AG04449 (cell line): ENCODE results near the gene JCAD.

ENCODE experiments used
- CTCF ChIA-PET: fragments of 350-600 bp; formaldehyde crosslinking; extraction: SDS; loops from one replicate; lab custom pipeline; 2021; ENCODE audit warnings: antibody characterized with exemption; lab: Yijun Ruan, JAX
- POLR2A ChIA-PET: fragments of 400-600, 350-600 bp; formaldehyde crosslinking; extraction: SDS; loops from one replicate; lab custom pipeline; 2020; ENCODE audit warnings: antibody characterized with exemption, inconsistent platforms; lab: Yijun Ruan, JAX
- DNase-seq: peaks from one replicate; pipeline ENCODE4 v3.0.0-alpha.2; 2010; ENCODE audit warnings: low read depth, low spot score
- H3K4me3 ChIP-seq: 2 replicates; pipeline ENCODE4 v1.5.1; 2011; ENCODE audit warnings: low read depth, mild to moderate bottlenecking, control low read depth, low read length
- CTCF ChIP-seq: IDR thresholded peaks from one replicate; pipeline ENCODE4 v1.5.1; 2011; ENCODE audit warnings: mild to moderate bottlenecking, moderate library complexity, low read length, control low read depth, inconsistent platforms; ENCODE audit not compliant: insufficient read depth; ENCODE audit errors: missing control alignments

The JCAD gene

DNA sequence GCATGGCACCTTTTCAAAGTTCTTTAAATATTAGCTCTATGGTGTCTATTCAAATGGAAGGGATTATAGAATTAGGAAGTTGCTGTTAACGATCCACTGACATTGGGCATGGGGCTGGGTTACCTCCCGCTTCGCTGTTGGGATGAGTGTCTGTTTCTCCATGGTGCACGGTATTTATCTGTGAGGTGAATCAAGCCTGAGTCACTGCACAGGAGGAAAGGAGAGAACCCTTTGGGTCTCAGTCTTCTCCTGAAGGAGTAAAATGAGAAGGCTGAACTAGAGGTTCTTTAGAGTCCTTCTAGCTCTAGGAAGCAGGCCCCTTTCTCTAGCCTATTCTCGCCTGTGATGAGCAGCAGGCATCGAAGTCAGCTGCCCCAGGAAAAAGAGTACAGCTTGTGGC, 7.3 kb downstream of the JCAD start:
- DNase-seq, result no peak
- ChIA-PET POLR2A (interaction anchor here (0.7 to 1.0 kb wide), 2 partner anchors 41 to 199 kb away, joined by 3 to 4 read pairs; no protein-coding TSS in a partner anchor), CTCF (interaction anchor here (0.9 to 3.2 kb wide), 3 partner anchors 50 to 189 kb away, joined by 3 to 14 read pairs (median 4); no protein-coding TSS in a partner anchor)
- no peak for TF ChIP-seq CTCF
- H3K4me3 ChIP-seq, result no peak overlapping the region

- CTCF ChIA-PET, result interaction anchor here (1.5 to 3.2 kb wide), 2 partner anchors 136 to 190 kb away, joined by 4 to 14 read pairs; no protein-coding TSS in a partner anchor
- POLR2A ChIA-PET, result interaction anchor here (0.7 to 1.0 kb wide), 2 partner anchors 10 to 41 kb away, joined by 3 to 4 read pairs; no protein-coding TSS in a partner anchor
- no peak for TF ChIP-seq CTCF
- no peak for DNase-seq
- H3K4me3 ChIP-seq, result no peak overlapping the region
These were observed 8.2 kb downstream of the JCAD start for GRCh38 chr10:30051220-30051619.

DNA sequence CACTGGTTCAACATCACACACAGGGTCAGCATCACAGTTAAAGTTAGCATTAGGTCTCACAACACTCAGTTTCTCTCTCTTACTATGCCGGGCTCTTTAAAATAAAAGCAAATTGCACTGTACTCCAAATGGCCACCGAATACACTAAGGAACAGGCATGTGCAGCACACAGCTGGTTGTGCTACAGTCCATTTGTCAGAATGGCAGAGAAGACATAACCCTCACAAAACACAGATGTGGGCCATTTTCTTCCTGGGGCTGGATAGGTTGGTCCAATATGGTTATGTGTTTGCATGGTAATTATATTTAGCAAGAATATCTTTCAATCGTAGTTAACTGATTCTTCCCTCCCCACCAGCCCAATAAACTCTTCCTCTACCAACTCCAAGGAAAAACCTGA, 9.0 kb downstream of the JCAD start:
- no peak overlapping the region for H3K4me3 ChIP-seq
- no peak for TF ChIP-seq CTCF
- ChIA-PET CTCF (interaction anchor here (3.2 kb wide), 1 partner anchor 191 kb away, joined by 14 read pairs; no protein-coding TSS in a partner anchor), POLR2A (interaction anchor here (0.7 kb wide), 1 partner anchor 9 kb away, joined by 3 read pairs; no protein-coding TSS in a partner anchor)
- DNase-seq, result no peak

GRCh38 chr10:30048768-30049517, 10.4 kb downstream of the JCAD start:
- POLR2A ChIA-PET, result interaction anchor here (1.1 kb wide), 1 partner anchor 9 kb away, joined by 3 read pairs; no protein-coding TSS in a partner anchor
- CTCF ChIA-PET, result interaction anchor here (3.2 kb wide), 1 partner anchor 192 kb away, joined by 14 read pairs; no protein-coding TSS in a partner anchor
- no peak overlapping the region for H3K4me3 ChIP-seq
- TF ChIP-seq CTCF, result no peak
- DNase-seq, result no peak

- POLR2A ChIA-PET, result no interaction called here
- CTCF ChIA-PET, result no interaction called here
- no peak overlapping the region for H3K4me3 ChIP-seq
- no peak for DNase-seq
- TF ChIP-seq CTCF, result no peak
These were observed 11.4 kb downstream of the JCAD start for GRCh38 chr10:30047924-30048531.

- POLR2A ChIA-PET, result no interaction called here
- TF ChIP-seq CTCF, result no peak
- DNase-seq, result no peak
- no peak overlapping the region for H3K4me3 ChIP-seq
- CTCF ChIA-PET, result no interaction called here
These were observed 12.0 kb downstream of the JCAD start for GRCh38 chr10:30047430-30047829.
